ENCODE results near the gene SNCA. TPM values are rescaled to one million over a fixed set of nuclear protein-coding genes. Genes with fewer than 3 reads are reported as not detected.

The SNCA gene
- total RNA-seq, 4 donors from 2014 or later: 11.6 to 27.4 (median 19.3) TPM

DNA sequence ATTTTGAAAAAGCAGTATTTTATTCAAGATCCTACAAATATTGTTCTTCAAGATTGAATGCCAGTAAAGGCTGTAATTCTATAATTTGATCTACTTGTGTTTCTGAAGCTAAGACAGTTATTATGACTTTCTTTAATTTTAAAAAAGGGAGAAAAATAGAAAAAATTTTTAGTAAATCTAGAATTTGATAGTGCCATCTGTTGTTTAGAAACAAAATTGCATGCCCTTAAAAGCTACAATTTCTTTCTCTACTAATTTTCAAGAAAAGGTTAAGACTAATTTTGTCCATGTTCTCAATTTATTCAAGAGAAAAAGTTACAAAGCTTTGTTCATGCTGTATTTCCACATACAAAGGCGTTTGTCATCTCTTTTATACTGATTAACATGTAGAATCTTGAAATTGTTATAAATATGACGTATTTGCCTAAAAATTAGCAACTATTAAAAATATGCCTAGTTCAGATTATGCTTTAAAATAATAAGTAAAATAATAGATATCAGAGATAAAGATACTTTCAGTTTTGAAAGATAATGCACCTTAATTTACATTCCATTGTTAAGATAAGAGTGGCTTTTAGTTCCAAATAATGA lies 32.1 kb upstream of the SNCA start:
- Histone ChIP-seq H3K4me1 (no peaks in the 10 kb centered on the region), H3K36me3 (no peaks in the 10 kb centered on the region), H3K27me3 (no peaks in the 10 kb centered on the region), H3K4me3 (no peak overlapping the region), H3K9me3 (no peaks in the 10 kb centered on the region), H3K27ac (no peak overlapping the region)
- 57% methylated on average over 2 of the region's 2 CpGs for WGBS
- TF ChIP-seq, protein P1, sequence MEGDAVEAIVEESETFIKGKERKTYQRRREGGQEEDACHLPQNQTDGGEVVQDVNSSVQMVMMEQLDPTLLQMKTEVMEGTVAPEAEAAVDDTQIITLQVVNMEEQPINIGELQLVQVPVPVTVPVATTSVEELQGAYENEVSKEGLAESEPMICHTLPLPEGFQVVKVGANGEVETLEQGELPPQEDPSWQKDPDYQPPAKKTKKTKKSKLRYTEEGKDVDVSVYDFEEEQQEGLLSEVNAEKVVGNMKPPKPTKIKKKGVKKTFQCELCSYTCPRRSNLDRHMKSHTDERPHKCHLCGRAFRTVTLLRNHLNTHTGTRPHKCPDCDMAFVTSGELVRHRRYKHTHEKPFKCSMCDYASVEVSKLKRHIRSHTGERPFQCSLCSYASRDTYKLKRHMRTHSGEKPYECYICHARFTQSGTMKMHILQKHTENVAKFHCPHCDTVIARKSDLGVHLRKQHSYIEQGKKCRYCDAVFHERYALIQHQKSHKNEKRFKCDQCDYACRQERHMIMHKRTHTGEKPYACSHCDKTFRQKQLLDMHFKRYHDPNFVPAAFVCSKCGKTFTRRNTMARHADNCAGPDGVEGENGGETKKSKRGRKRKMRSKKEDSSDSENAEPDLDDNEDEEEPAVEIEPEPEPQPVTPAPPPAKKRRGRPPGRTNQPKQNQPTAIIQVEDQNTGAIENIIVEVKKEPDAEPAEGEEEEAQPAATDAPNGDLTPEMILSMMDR (IDR thresholded peaks at IDR 0.05): peak in 1 of 2 donors; percentile 46
- TF ChIP-seq EP300 (IDR thresholded peaks at IDR 0.05) (no peak), POLR2A (IDR thresholded peaks at IDR 0.05) (no peak)
- DNase-seq (ENCODE audit: low spot score in 2 of 2): no peak

DNA sequence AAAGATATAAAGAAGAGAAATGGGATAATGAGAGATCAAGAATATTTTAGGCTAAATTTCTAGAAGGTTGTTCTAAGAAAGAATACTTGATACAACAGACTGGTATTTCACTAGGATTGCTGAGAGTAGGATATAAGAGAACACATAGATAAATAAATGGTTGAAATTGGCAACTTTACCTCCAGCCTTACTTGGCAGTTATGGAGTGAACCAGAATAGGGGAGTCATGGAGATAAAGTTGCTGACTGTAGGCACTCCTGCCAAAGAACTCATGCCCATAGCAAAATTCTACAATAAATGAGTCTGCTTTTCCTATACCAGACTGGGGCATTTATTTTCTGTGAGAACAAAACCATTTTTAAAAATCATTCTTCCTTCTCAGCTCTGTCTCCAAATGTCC lies 31.3 kb upstream of the SNCA start:
- no peaks in the 10 kb centered on the region for H3K9me3 ChIP-seq
- no peak for DNase-seq (ENCODE audit: low spot score in 2 of 2)
- no peaks in the 10 kb centered on the region for H3K36me3 ChIP-seq
- no peaks in the 10 kb centered on the region for H3K27me3 ChIP-seq
- H3K4me1 ChIP-seq: no peaks in the 10 kb centered on the region
- H3K4me3 ChIP-seq: no peak overlapping the region
- TF ChIP-seq POLR2A (IDR thresholded peaks at IDR 0.05) (no peak), POLR2AphosphoS5 (IDR thresholded peaks at IDR 0.05) (no peak), EP300 (IDR thresholded peaks at IDR 0.05) (no peak)
- TF ChIP-seq, protein P1 (IDR thresholded peaks at IDR 0.05): no peak
- no peak overlapping the region for H3K27ac ChIP-seq

DNA sequence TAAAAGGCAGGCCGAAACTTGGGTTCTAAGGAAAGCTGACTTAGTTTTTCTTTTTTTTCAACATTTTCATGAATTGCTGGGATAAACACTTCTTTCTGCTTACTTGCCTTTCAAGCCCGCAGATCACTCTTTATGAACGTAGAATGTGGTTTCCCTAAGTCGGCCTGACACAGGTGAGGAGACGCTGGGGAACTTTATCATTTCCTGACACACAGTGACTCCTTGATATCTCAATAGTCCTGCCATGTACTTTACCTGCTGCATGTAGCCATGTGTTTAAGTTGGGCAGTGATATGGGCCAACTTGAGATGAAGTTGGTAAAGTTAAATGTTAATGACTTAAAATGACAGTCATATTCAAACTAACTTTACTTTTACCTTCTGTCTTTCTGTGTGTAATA lies 26.6 kb upstream of the SNCA start:
- 61% methylated on average over 5 of the region's 5 CpGs for WGBS
- Histone ChIP-seq H3K4me1 (no peaks in the 10 kb centered on the region), H3K27me3 (no peaks in the 10 kb centered on the region), H3K36me3 (no peaks in the 10 kb centered on the region), H3K9me3 (no peaks in the 10 kb centered on the region), H3K4me3 (no peak overlapping the region), H3K27ac (no peak overlapping the region)
- DNase-seq (ENCODE audit: low spot score in 2 of 2): no peak
- no peak for TF ChIP-seq POLR2A (IDR thresholded peaks at IDR 0.05)
- TF ChIP-seq, protein P1 (IDR thresholded peaks at IDR 0.05): no peak
- no peak for TF ChIP-seq POLR2AphosphoS5 (IDR thresholded peaks at IDR 0.05)
- TF ChIP-seq EP300 (IDR thresholded peaks at IDR 0.05): no peak

DNA sequence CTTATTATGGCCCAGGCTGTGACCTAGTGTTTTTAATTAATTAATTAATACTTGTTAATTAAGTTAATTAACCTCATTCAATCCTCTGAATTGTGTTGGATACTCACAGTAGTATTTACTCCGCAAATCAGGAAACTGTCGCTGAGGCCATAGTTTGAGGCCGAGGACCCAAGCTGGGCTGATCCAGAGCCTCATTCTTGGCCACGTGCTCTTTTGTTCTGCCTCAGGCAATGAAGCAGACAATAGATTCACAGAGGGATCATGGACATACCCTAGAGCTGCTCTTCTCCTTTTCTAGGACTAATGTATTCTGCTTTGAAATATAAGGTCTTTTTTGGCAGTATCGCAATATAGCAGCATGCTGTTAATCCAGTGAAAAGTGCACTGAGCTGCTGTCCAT lies 24.0 kb upstream of the SNCA start:
- no peaks in the 10 kb centered on the region for H3K36me3 ChIP-seq
- no peak for DNase-seq (ENCODE audit: low spot score in 2 of 2)
- no peak overlapping the region for H3K4me3 ChIP-seq
- TF ChIP-seq POLR2AphosphoS5 (IDR thresholded peaks at IDR 0.05) (no peak), POLR2A (IDR thresholded peaks at IDR 0.05) (no peak), EP300 (IDR thresholded peaks at IDR 0.05) (no peak)
- TF ChIP-seq, protein P1 (IDR thresholded peaks at IDR 0.05): no peak
- 87% methylated on average over 5 of the region's 5 CpGs for WGBS
- H3K27ac ChIP-seq: no peak overlapping the region
- H3K4me1 ChIP-seq: no peaks in the 10 kb centered on the region
- peaks cover 4% of the 10 kb centered on the region for H3K9me3 ChIP-seq
- no peaks in the 10 kb centered on the region for H3K27me3 ChIP-seq

DNA sequence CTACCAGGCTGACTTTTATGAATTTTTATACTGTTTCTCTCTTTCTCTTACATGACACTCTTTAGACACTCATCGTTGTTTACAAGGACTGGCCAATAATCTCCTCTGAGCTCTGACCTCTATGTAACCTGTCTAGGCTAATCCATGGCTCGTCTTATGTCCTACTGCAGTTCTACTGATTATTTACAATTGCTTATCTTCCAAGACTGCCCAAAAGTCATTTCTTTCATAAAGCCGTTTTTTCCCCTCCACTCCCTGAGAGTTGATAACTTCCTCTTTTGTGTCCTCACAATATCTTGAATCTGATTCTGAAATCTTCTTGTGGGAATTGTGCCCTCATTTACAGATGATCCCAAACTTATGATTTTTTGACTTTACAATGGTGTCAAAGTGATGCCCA lies 18.3 kb upstream of the SNCA start:
- Histone ChIP-seq H3K4me1 (no peaks in the 10 kb centered on the region), H3K4me3 (no peak overlapping the region), H3K9me3 (peaks cover 5% of the 10 kb centered on the region), H3K36me3 (no peaks in the 10 kb centered on the region), H3K27ac (no peak overlapping the region), H3K27me3 (no peaks in the 10 kb centered on the region)
- WGBS: 77% methylated on average over 3 of the region's 3 CpGs
- no peak for DNase-seq (ENCODE audit: low spot score in 2 of 2)
- TF ChIP-seq, protein P1 (IDR thresholded peaks at IDR 0.05): no peak
- no peak for TF ChIP-seq POLR2AphosphoS5 (IDR thresholded peaks at IDR 0.05)
- TF ChIP-seq POLR2A (IDR thresholded peaks at IDR 0.05): no peak
- TF ChIP-seq EP300 (IDR thresholded peaks at IDR 0.05): no peak
